SK-N-SH treated with all-trans-retinoic acid at 6 μM for 48 hours (cell line): Measurements from ENCODE around the gene OXER1.

Experiments used
- ATAC-seq: fragments of 200-7000 bp; cut with Tn5 transposase; 3 replicates; pipeline ENCODE4 v1.9.1; 2020; ENCODE audit warnings: mild to moderate bottlenecking, moderate library complexity
- CREB5 ChIP-seq: fragments of 250-450 bp; sonication (Bioruptor Pico); IDR thresholded peaks from 2 replicates; pipeline ENCODE4 v1.5.1; 2020; ENCODE audit warnings: low read depth, mild to moderate bottlenecking, moderate library complexity
- CSDC2 ChIP-seq: fragments of 250-450 bp; sonication (Bioruptor Pico); IDR thresholded peaks from 2 replicates; pipeline ENCODE4 v1.5.0; 2020; ENCODE audit warnings: mild to moderate bottlenecking, moderate library complexity
- CSRNP3 ChIP-seq: fragments of 250-450 bp; sonication (Bioruptor Pico); IDR thresholded peaks from 2 replicates; pipeline ENCODE4 v1.5.1; 2021; ENCODE audit warnings: mild to moderate bottlenecking, moderate library complexity
- ESRRG ChIP-seq: fragments of 250-450 bp; sonication (Bioruptor Pico); IDR thresholded peaks from 2 replicates; pipeline ENCODE4 v1.6.1; 2021; ENCODE audit warnings: mild to moderate bottlenecking
- GLIS3 ChIP-seq: fragments of 250-450 bp; sonication (Bioruptor Pico); IDR thresholded peaks from 2 replicates; pipeline ENCODE4 v1.5.0; 2020; ENCODE audit warnings: mild to moderate bottlenecking, moderate library complexity
- ISL1 ChIP-seq: fragments of 250-450 bp; sonication (Bioruptor Pico); IDR thresholded peaks from 2 replicates; pipeline ENCODE4 v2.1.2; 2022; ENCODE audit warnings: mild to moderate bottlenecking, moderate library complexity
- OSR1 ChIP-seq: fragments of 250-450 bp; sonication (Bioruptor Pico); IDR thresholded peaks from 2 replicates; pipeline ENCODE4 v1.8.0; 2022; ENCODE audit warnings: moderate library complexity, mild to moderate bottlenecking, inconsistent platforms
- PATZ1 ChIP-seq: fragments of 250-450 bp; sonication (Bioruptor Pico); IDR thresholded peaks from 2 replicates; pipeline ENCODE4 v1.8.0; 2020; ENCODE audit warnings: mild to moderate bottlenecking, moderate library complexity, borderline replicate concordance
- POU6F1 ChIP-seq: fragments of 250-450 bp; sonication (Bioruptor Pico); IDR thresholded peaks from 2 replicates; pipeline ENCODE4 v1.8.0; 2021; ENCODE audit warnings: low read depth, mild to moderate bottlenecking, moderate library complexity, borderline replicate concordance
- PPARA ChIP-seq: fragments of 250-450 bp; sonication (Bioruptor Pico); IDR thresholded peaks from 2 replicates; pipeline ENCODE4 v1.5.0; 2020; ENCODE audit warnings: mild to moderate bottlenecking, borderline replicate concordance
- RARB ChIP-seq: fragments of 250-450 bp; sonication (Bioruptor Pico); IDR thresholded peaks from 2 replicates; pipeline ENCODE4 v1.8.0; 2021; ENCODE audit warnings: mild to moderate bottlenecking, moderate library complexity
- TCF4 ChIP-seq: fragments of 250-450 bp; sonication (Bioruptor Pico); IDR thresholded peaks from 2 replicates; pipeline ENCODE4 v1.8.0; 2021; ENCODE audit warnings: mild to moderate bottlenecking, moderate library complexity, borderline replicate concordance
- TOX ChIP-seq: fragments of 250-450 bp; sonication (Bioruptor Pico); IDR thresholded peaks from 2 replicates; pipeline ENCODE4 v1.8.0; 2021; ENCODE audit warnings: mild to moderate bottlenecking, moderate library complexity, borderline replicate concordance
- TSHZ2 ChIP-seq: fragments of 250-450 bp; sonication (Bioruptor Pico); IDR thresholded peaks from 2 replicates; pipeline ENCODE4 v1.5.0; 2020; ENCODE audit warnings: mild to moderate bottlenecking, moderate library complexity
- ZC3H10 ChIP-seq: fragments of 250-450 bp; sonication (Bioruptor Pico); IDR thresholded peaks from 2 replicates; pipeline ENCODE4 v1.5.1; 2021; ENCODE audit warnings: mild to moderate bottlenecking, moderate library complexity
- ZFP30 ChIP-seq: fragments of 450-650 bp; formaldehyde crosslinking; IDR thresholded peaks from 2 replicates; pipeline ENCODE4 v1.5.0; 2022; ENCODE audit warnings: mild to moderate bottlenecking, moderate library complexity
- ZNF565 ChIP-seq: fragments of 450-650 bp; formaldehyde crosslinking; conservative IDR thresholded peaks from 2 replicates; pipeline ENCODE4 v1.5.0; 2020; ENCODE audit warnings: low read depth, mild to moderate bottlenecking, moderate library complexity
- ZNF70 ChIP-seq: fragments of 450-650 bp; formaldehyde crosslinking; IDR thresholded peaks from 2 replicates; pipeline ENCODE4 v1.5.0; 2020; ENCODE audit warnings: mild to moderate bottlenecking, moderate library complexity

OXER1 gene

GRCh38 chr2:42771546-42772153 lies 7.7 kb upstream of the OXER1 start:
- no peak for ATAC-seq
- no peak for TF ChIP-seq ZNF70 (CRISPR knock-in tag)
- no peak for TF ChIP-seq CSRNP3 (CRISPR knock-in tag)
- no peak for TF ChIP-seq POU6F1 (CRISPR knock-in tag)
- TF ChIP-seq TOX (CRISPR knock-in tag): no peak
- no peak for TF ChIP-seq ZNF565 (CRISPR knock-in tag)
- TF ChIP-seq CSDC2 (CRISPR knock-in tag): no peak
- no peak for TF ChIP-seq ESRRG
- TF ChIP-seq TCF4 (CRISPR knock-in tag): no peak
- TF ChIP-seq ZC3H10 (CRISPR knock-in tag): no peak
- no peak for TF ChIP-seq CREB5 (CRISPR knock-in tag)
- no peak for TF ChIP-seq ISL1 (CRISPR knock-in tag)
- TF ChIP-seq PATZ1 (CRISPR knock-in tag): no peak
- no peak for TF ChIP-seq OSR1 (CRISPR knock-in tag)
- no peak for TF ChIP-seq PPARA
- no peak for TF ChIP-seq RARB
- TF ChIP-seq ZFP30: no peak
- no peak for TF ChIP-seq GLIS3
- TF ChIP-seq, all 23 proteins: peak for 0

- TF ChIP-seq CSRNP3 (CRISPR knock-in tag) (no peak), POU6F1 (CRISPR knock-in tag) (no peak)
- peak; percentile 90 for ATAC-seq
Measured at GRCh38 chr2:42770288-42771131, 6.6 kb upstream of the OXER1 start.

- TF ChIP-seq ESRRG: no peak
- no peak for TF ChIP-seq TSHZ2 (CRISPR knock-in tag)
- TF ChIP-seq ISL1 (CRISPR knock-in tag): no peak
- TF ChIP-seq OSR1 (CRISPR knock-in tag): no peak
- no peak; the same call in 2 of the 3 replicates for ATAC-seq
Measured at GRCh38 chr2:42769583-42770287, 5.8 kb upstream of the OXER1 start.
